ENCODE measurements around the gene HIGD1B. TPM values are rescaled to one million over a fixed set of nuclear protein-coding genes. Genes with fewer than 3 reads are reported as not detected.
A peak's percentile ranks its signal among the peaks of the same experiment; 100 is the strongest.

The HIGD1B gene
- not detected for total RNA-seq

GRCh38 chr17:44847586-44847985 is at the start of gene HIGD1B:
Gene HIGD1B, plus strand, starts transcription at chr17:44847883. Its CDS starts 270 bp downstream, at chr17:44848153.
- no peaks in the 10 kb centered on the region for H3K9me3 ChIP-seq
- no peak for DNase-seq
- H3K27ac ChIP-seq: no peak within 1 kb of the TSS
- H3K36me3 ChIP-seq: peaks cover 0 to 24% (median 0%) of the 10 kb centered on the region in 3 donors
- TF ChIP-seq POLR2A (IDR thresholded peaks at IDR 0.05) (no peak), CTCF (IDR thresholded peaks at IDR 0.05) (no peak)
- H3K4me3 ChIP-seq: no peak within 1 kb of the TSS
- H3K27me3 ChIP-seq: no peaks in the 10 kb centered on the region
- no peaks in the 10 kb centered on the region for H3K4me1 ChIP-seq

- no peak overlapping the region for H3K4me3 ChIP-seq
- no peaks in the 10 kb centered on the region for H3K27me3 ChIP-seq
- no peak for TF ChIP-seq CTCF (IDR thresholded peaks at IDR 0.05)
- TF ChIP-seq POLR2A (IDR thresholded peaks at IDR 0.05): no peak
- DNase-seq: no peak
- peaks cover 0 to 13% (median 0%) of the 10 kb centered on the region in 4 donors for H3K4me1 ChIP-seq
- no peaks in the 10 kb centered on the region for H3K9me3 ChIP-seq
- peak overlapping the region in 1 of 4 donors; percentile 72 for H3K27ac ChIP-seq
- H3K36me3 ChIP-seq: no peaks in the 10 kb centered on the region
Measured at GRCh38 chr17:44798356-44798755, 49.3 kb upstream of the HIGD1B start.

- no peak overlapping the region for H3K4me3 ChIP-seq
- H3K27ac ChIP-seq: peak overlapping the region in 1 of 4 donors; percentile 55
- H3K27me3 ChIP-seq: no peaks in the 10 kb centered on the region
- H3K4me1 ChIP-seq: peaks cover 0 to 5% (median 0%) of the 10 kb centered on the region in 4 donors
- DNase-seq: no peak
- H3K36me3 ChIP-seq: no peaks in the 10 kb centered on the region
- TF ChIP-seq POLR2A (IDR thresholded peaks at IDR 0.05) (no peak), CTCF (IDR thresholded peaks at IDR 0.05) (no peak)
- H3K9me3 ChIP-seq: no peaks in the 10 kb centered on the region
Measured at GRCh38 chr17:44801880-44802279, 45.8 kb upstream of the HIGD1B start.

- Histone ChIP-seq H3K4me1 (no peaks in the 10 kb centered on the region), H3K27ac (peak overlapping the region in 1 of 4 donors; percentile 67), H3K27me3 (no peaks in the 10 kb centered on the region), H3K9me3 (no peaks in the 10 kb centered on the region), H3K36me3 (no peaks in the 10 kb centered on the region), H3K4me3 (no peak overlapping the region)
- DNase-seq: no peak
- no peak for TF ChIP-seq CTCF (IDR thresholded peaks at IDR 0.05)
Measured at GRCh38 chr17:44804302-44805089, 43.2 kb upstream of the HIGD1B start.

GRCh38 chr17:44807093-44807816 is 40.4 kb upstream of the HIGD1B start:
- TF ChIP-seq POLR2A (IDR thresholded peaks at IDR 0.05): no peak
- no peak for TF ChIP-seq CTCF (IDR thresholded peaks at IDR 0.05)
- Histone ChIP-seq H3K9me3 (no peaks in the 10 kb centered on the region), H3K27me3 (no peaks in the 10 kb centered on the region), H3K36me3 (no peaks in the 10 kb centered on the region), H3K4me1 (no peaks in the 10 kb centered on the region), H3K4me3 (no peak overlapping the region), H3K27ac (no peak overlapping the region)
- DNase-seq: no peak

Data from Peyer's patch (tissue), 4 donors.